PC-9 (cell line): ENCODE measurements around the gene MOGAT1. TPM values are rescaled to one million over a fixed set of nuclear protein-coding genes. Genes with fewer than 3 reads are reported as not detected.

Source experiments
- BruUV-seq: library from RNA; stranded (reverse); fragments of 400-500 nt; replicated peaks from 2 replicates; lab custom pipeline; 2021; lab: Mats Ljungman, UMichigan
- CTCF ChIA-PET: fragments of 300-600 bp; sonication (Branson Sonifier 250); formaldehyde crosslinking; loops from one replicate; lab custom pipeline; 2022; ENCODE audit warnings: antibody characterized with exemption; lab: Charles Lee
- POLR2A ChIA-PET: fragments of 300-600 bp; sonication (Branson Sonifier 250); formaldehyde crosslinking; loops from one replicate; lab custom pipeline; 2022; ENCODE audit warnings: antibody characterized with exemption; ENCODE audit not compliant: unreplicated experiment; lab: Charles Lee
- DNase-seq, 2 experiments: peaks; one replicate each; pipeline versions ENCODE4 v3.0.0 to v3.0.0-alpha.2; 2015 to 2022; ENCODE audit warnings: mixed read lengths in 1 of 2
- H2AFZ ChIP-seq: fragments of 200-600 bp; sonication (generic); 2 replicates; pipeline ENCODE4 v1.8.1; 2017; ENCODE audit warnings: antibody characterized with exemption
- H3F3A ChIP-seq: fragments of 200-600 bp; sonication (generic); 2 replicates; pipeline ENCODE4 v1.8.1; 2017; ENCODE audit warnings: antibody characterized with exemption, mild to moderate bottlenecking, low read depth; ENCODE audit not compliant: insufficient read depth
- H3K27ac ChIP-seq: fragments of 200-600 bp; sonication (generic); 2 replicates; pipeline ENCODE4 v1.6.1; 2016; ENCODE audit warnings: mixed run types
- H3K27me3 ChIP-seq: fragments of 200-600 bp; sonication (generic); 2 replicates; pipeline ENCODE4 v1.6.1; 2016; ENCODE audit warnings: low read depth, mixed run types; ENCODE audit not compliant: insufficient read depth
- H3K36me3 ChIP-seq: fragments of 200-600 bp; sonication (generic); 2 replicates; pipeline ENCODE4 v1.6.1; 2016; ENCODE audit warnings: low read depth, mixed run types
- H3K4me1 ChIP-seq: fragments of 200-600 bp; sonication (generic); replicated peaks from 2 replicates; pipeline ENCODE4 v1.6.1; 2016; ENCODE audit warnings: mixed run types; ENCODE audit not compliant: insufficient read depth
- H3K4me2 ChIP-seq: fragments of 200-600 bp; sonication (generic); 2 replicates; pipeline ENCODE4 v1.6.1; 2017; ENCODE audit warnings: mixed run types
- H3K4me3 ChIP-seq: fragments of 200-600 bp; sonication (generic); 2 replicates; pipeline ENCODE4 v1.6.1; 2016; ENCODE audit warnings: mixed run types
- H3K79me2 ChIP-seq: fragments of 200-600 bp; sonication (generic); 2 replicates; pipeline ENCODE4 v1.6.1; 2017; ENCODE audit warnings: low read depth, mixed run types
- H3K9me2 ChIP-seq: fragments of 200-600 bp; sonication (generic); 2 replicates; pipeline ENCODE4 v1.8.1; 2017; ENCODE audit warnings: mild to moderate bottlenecking; ENCODE audit not compliant: insufficient read depth
- H3K9me3 ChIP-seq: fragments of 200-600 bp; sonication (generic); 2 replicates; pipeline ENCODE4 v1.8.1; 2016; ENCODE audit warnings: low read depth; ENCODE audit not compliant: insufficient read depth
- H4K20me1 ChIP-seq: fragments of 200-600 bp; sonication (generic); 2 replicates; pipeline ENCODE4 v1.8.1; 2017; ENCODE audit not compliant: insufficient read depth
- CTCF ChIP-seq: fragments of 200-600 bp; sonication (generic); conservative IDR thresholded peaks from 2 replicates; pipeline ENCODE4 v1.6.1; 2017; ENCODE audit warnings: mixed run types, antibody characterized with exemption, mild to moderate bottlenecking, moderate library complexity
- EZH2 ChIP-seq: fragments of 200-600 bp; sonication (generic); IDR thresholded peaks from 2 replicates; pipeline ENCODE4 v1.8.0; 2017; ENCODE audit warnings: antibody characterized with exemption, low read depth
- intact Hi-C: fragments of 100-400 bp; cut with micrococcal nuclease; formaldehyde crosslinking; loops from one replicate; pipeline ENCODE4 v1.10.0; 2022; ENCODE audit not compliant: unreplicated experiment
- total RNA-seq: library from RNA; stranded (reverse); gene quantifications from 2 replicates; pipeline ENCODE4 v1.2.3, GENCODE V29; 2021

MOGAT1 gene
- total RNA-seq, 1 experiment from 2014 or later, result 0.35 TPM

- Histone ChIP-seq H3F3A (peaks cover 2% of the 10 kb centered on the region; the same call in 1 of the 2 replicates), H4K20me1 (0 out of 2 replicates have a peak, but pooled peaks cover 11% of the 10 kb centered on the region), H3K36me3 (peaks cover 78% of the 10 kb centered on the region), H3K9me3 (no peaks in the 10 kb centered on the region), H3K9me2 (no peaks in the 10 kb centered on the region), H3K4me3 (no peak overlapping the region), H3K4me2 (no peak overlapping the region), H3K27ac (no peak overlapping the region), H3K27me3 (no peaks in the 10 kb centered on the region), H3K4me1 (no peaks in the 10 kb centered on the region), H3K79me2 (no peaks in the 10 kb centered on the region), H2AFZ (no peak overlapping the region)
- ChIA-PET POLR2A (interaction anchor here (0.7 kb wide), 1 partner anchor 18 kb away, joined by 3 read pairs; no protein-coding TSS in a partner anchor), CTCF (no interaction called here)
- no TSS peak for BruUV-seq
- TF ChIP-seq CTCF (no peak), EZH2 (no peak)
- intact Hi-C loops, result no loop called here
- DNase-seq, result no peak
Observed at GRCh38 chr2:222637067-222637466, 34.4 kb upstream of the MOGAT1 start.

- no peaks in the 10 kb centered on the region; the same call in 1 of the 2 replicates for H3F3A ChIP-seq
- intact Hi-C loops, result no loop called here
- no peak for DNase-seq
- H2AFZ ChIP-seq, result no peak overlapping the region
- no peak for TF ChIP-seq EZH2
- TF ChIP-seq CTCF, result no peak
- 0 out of 2 replicates have a peak, but pooled peaks cover 11% of the 10 kb centered on the region for H4K20me1 ChIP-seq
- H3K9me3 ChIP-seq, result no peaks in the 10 kb centered on the region
- H3K4me3 ChIP-seq, result no peak overlapping the region
- no TSS peak for BruUV-seq
- ChIA-PET POLR2A (no interaction called here), CTCF (no interaction called here)
- no peaks in the 10 kb centered on the region for H3K79me2 ChIP-seq
- H3K4me1 ChIP-seq, result no peaks in the 10 kb centered on the region
- no peaks in the 10 kb centered on the region for H3K27me3 ChIP-seq
- H3K27ac ChIP-seq, result no peak overlapping the region
- H3K36me3 ChIP-seq, result peaks cover 77% of the 10 kb centered on the region
- H3K4me2 ChIP-seq, result no peak overlapping the region
- H3K9me2 ChIP-seq, result no peaks in the 10 kb centered on the region
Observed at GRCh38 chr2:222641336-222641735, 30.1 kb upstream of the MOGAT1 start.

DNA sequence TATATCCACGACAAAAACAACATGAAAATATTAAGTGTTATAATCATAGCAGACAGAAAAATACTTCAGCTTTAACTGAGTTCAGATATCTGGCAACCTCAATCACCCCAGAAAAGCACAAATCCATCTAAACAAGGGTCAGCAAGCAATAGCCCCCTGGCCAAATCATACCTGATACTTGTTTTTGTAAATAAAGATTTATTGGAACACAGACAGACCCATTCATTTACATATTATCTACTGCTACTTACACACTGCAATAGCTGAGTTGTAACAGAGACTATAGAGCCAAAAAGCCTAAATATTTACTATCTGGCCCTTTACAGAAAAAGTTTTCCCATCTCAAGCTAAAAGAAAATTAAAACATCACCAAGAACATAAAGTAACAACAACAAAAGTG, 28.3 kb upstream of the MOGAT1 start:
- intact Hi-C loops, result no loop called here
- Histone ChIP-seq H3K9me2 (no peaks in the 10 kb centered on the region), H3K4me3 (no peak overlapping the region), H3K4me2 (no peak overlapping the region), H3K79me2 (peaks cover 1% of the 10 kb centered on the region), H3F3A (no peaks in the 10 kb centered on the region; the same call in 1 of the 2 replicates), H3K36me3 (peaks cover 75% of the 10 kb centered on the region), H3K4me1 (no peaks in the 10 kb centered on the region), H2AFZ (no peak overlapping the region), H4K20me1 (peaks cover 12% of the 10 kb centered on the region; the same call in 1 of the 2 replicates), H3K27ac (no peak overlapping the region), H3K9me3 (no peaks in the 10 kb centered on the region), H3K27me3 (no peaks in the 10 kb centered on the region)
- no TSS peak for BruUV-seq
- ChIA-PET POLR2A (no interaction called here), CTCF (no interaction called here)
- TF ChIP-seq EZH2 (no peak), CTCF (no peak)
- DNase-seq, result no peak
